CD4-positive, alpha-beta T cell treated with Interleukin-12 subunit alpha and Interleukin-12 subunit beta, for 1 hour (primary cell): ENCODE results near the gene SCGN.

Experiments used
- DNase-seq: peaks from one replicate; pipeline ENCODE4 v3.0.0-alpha.2; 2020

Gene SCGN

GRCh38 chr6:25641377-25641776 is 10.6 kb upstream of the SCGN start:
- DNase-seq: no peak

- no peak for DNase-seq
Observed at GRCh38 chr6:25641940-25642666, 9.9 kb upstream of the SCGN start.

DNA sequence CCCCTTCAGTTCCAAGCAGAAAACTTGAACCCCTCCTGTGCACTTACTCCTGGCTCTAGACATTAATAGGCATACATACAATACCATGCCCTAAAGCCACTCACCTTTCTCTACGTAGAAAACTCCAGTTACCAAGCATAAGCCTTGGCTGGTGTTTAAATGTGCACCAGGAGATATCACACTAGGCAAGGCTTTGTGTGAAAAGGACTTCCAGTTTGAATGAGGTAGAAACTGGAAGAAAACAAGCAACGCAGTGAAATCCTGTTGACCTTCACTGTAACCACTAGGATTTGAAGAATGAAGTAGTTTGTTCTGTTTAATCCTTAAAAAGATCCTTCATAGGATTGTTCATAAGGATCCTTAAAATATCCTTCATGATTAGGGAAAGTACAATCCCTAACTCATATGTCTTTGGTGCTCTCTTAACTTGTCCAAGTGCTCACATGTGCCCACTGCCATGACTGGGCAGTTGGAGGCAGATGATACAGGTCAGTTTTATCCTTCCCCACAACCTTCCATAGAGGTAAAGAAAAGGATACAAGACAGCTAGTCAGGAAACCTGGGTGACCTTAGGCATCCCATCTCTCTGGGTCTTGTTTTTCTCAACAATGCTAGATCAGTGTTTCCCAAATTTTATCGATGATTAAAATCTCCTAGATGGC is 9.2 kb upstream of the SCGN start:
- no peak for DNase-seq

DNA sequence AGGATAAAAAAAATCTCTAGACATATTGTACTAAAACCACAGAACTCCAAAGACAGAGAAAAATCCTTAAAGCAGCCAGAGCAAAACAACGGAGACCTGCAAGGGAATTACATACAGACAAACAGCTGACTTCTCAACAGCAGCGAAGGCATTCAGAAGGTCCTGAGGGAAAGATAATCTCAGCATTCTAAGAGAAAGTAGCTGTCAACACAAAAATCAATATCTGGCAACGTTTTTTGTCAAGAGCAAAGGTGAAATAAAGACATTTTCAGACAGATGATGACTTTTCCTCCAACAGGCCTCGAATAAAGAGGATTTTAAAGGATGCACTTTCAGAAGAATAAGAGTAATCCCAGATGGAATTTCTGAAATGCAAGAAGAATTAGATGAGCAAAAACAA is 6.1 kb upstream of the SCGN start:
- DNase-seq: no peak

- DNase-seq: no peak
Observed at GRCh38 chr6:25649611-25650010, 2.4 kb upstream of the SCGN start.

DNA sequence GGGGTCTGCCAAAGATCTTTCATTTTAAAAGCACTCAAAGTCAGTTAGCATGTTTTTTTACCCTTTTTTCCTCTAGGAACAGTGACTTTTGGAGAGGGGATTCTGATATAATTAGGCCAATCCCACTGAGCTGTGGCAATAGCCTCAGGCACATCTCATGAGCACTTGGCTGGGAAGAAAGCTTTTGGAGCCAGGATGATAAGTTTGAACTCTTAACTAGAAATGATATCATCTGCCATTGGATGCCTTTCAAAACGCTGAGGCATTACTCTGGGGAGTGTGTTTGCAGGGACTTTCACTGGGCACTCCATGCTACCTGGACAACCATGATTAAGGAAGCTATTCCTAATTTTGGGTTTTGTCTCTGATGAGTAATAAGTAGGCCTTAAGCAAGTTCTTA is 3.7 kb downstream of the SCGN start:
- no peak for DNase-seq

DNA sequence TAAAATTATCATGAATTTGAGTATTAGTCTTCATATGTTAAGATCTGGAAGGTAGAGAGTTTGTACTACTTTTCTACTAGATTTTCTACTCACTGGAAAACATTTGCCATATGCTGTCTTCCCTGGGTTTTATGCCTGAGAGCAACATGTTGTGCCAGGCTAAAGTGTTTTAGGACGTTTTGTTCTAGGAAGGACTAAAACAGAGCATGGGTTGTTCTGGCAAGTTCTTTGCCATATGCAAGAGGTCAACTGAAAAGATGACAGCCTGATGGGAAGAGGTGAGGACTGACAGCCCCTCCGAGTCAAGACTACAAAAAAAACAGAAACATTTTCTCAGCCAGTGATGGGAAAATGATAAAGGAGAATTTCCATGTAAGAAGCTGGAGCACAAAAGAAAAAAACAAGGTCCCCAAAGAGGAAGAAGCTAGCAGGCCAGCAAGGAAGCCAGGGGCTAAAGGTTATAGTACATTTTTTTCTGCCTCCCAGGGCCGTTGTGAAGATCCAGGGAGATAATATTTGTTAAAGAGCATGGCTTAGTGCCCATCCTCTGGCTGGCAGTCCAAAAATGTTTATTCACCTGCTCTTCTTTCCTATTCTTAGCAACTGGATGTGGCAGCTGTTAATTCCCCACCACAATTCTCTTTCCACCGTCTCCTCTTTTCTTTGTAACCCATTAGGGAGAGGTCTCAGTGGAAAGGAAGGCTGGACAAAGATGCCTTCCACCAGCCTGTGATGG is 7.8 kb downstream of the SCGN start:
- no peak for DNase-seq

DNA sequence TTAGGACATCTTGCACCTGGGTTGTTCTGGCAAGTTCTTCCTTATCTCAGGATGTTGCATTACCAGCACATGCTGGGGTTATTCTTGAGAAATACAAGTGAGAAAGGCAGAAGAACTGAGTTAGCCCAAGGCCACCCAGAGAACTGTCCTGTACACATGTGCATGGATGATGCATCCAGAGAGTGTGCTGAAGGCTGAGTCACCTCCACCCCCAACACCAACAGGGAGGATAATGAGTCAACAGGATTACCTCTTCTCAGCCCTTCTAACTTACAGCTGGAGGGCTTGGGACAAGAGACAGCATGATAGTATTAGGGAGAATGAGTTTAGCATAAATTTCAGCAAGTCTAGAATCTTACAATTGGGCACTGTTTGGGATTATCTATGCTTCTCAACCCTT is 8.5 kb downstream of the SCGN start:
- DNase-seq: no peak

GRCh38 chr6:25661129-25661779 is 9.2 kb downstream of the SCGN start:
- DNase-seq: no peak

- no peak for DNase-seq
Observed at GRCh38 chr6:25665455-25665854, 13.4 kb downstream of the SCGN start.

DNA sequence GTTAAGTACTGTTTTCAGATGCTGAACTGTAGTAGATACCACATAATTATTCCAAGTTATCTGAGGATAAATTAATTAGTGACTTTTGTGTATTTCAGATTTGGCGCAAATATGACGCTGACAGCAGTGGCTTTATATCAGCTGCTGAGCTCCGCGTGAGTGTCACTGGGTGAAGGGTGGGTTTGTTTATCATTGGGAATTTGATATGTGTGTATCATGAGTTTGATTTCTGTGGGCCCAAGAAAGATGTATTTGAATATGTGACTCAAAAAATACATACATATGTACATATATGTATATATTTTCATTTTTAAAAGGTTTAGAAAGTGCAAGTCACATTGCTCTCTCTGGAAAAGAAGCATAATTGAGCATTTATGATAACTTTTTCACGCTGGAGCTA is 17.4 kb downstream of the SCGN start:
- no peak for DNase-seq

DNA sequence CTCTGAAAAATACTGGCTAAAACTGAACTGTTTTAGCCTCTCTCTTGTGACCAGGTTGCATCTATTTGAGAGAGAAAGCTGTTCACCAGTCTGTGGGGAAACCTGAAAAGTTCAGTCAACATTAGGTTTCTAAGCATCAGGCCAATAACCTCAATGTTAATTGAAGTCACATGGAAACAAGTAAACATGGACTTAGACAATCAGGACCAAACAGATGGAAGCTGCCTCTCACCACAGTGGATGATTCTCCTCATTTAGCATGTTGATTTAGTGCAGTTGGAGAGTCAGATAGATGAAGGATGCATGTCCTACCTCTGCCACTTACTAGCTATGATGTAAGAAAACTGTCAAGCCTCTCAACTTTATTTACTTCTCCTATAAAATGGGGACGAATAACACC is 18.2 kb downstream of the SCGN start:
- DNase-seq: no peak

DNA sequence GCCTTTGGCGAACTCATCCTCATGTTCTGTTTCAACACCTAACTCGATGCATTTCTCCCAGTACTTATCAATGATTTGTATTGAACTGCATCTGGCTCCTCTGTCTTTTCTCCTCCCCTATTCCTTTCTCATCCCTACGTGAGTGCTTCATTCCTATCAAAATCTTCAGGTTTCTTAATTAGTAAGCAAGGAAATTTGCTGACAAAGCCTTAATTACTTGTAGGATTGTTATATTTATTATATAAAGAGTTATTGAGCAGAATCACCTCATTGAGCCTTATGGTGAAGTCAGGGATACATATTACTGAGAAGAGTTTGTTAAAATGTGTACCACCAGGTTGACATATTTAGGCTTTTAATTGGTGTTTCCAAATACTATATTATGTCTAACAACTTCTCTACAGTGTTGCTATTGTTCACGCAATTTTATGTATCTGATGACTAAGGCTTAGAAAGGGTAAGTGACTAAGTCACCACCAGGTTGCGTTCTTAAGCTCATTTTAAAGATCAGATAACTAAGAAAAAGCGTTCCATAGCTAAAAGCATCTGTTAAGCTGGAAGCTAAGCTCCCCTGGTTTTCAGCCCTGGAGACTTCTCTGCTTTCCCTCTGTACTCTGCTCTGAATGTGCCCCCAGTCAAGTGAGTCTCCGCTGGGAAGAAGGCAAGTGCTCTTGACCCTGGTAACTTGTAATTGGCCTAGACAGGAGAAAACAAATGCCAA is 18.9 kb downstream of the SCGN start:
- no peak for DNase-seq

DNA sequence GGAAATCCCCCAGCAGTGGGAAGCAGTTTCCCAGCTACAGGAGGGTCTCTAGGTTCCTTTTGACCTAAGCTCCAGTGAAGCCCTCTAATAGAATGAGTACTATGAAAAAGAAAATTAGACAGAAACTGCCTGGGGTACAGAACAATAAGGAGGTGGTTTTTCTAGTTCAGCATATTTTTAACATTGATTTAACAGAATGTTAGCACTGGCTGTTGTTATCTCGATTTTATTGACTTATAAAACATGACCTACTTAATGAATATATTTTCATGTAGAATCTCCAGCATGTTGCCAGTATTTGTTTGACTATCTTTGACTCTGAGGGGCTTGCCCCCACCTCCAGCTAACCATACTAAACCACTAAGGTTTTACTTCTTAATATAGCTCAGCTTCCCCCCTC is 19.6 kb downstream of the SCGN start:
- no peak for DNase-seq

DNA sequence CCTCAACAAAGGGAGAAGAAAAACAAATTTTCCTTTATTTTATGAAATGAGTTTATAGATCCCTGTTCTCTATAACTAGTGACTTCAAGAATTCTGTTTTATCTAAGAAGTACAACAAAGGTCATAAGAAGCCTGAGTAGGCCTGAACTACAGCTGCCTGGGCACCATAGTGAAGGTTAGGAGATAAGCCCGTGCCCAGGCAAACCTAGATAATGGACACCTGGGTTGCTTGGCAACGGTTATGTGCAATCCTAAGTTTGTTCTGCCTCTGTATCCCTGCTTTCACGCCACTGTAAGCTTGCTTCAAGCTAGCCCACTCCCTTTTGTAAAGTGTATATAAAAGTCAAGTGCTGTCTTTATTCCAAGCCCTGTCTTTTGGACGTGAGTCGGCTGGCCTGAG is 23.2 kb downstream of the SCGN start:
- DNase-seq: no peak

DNA sequence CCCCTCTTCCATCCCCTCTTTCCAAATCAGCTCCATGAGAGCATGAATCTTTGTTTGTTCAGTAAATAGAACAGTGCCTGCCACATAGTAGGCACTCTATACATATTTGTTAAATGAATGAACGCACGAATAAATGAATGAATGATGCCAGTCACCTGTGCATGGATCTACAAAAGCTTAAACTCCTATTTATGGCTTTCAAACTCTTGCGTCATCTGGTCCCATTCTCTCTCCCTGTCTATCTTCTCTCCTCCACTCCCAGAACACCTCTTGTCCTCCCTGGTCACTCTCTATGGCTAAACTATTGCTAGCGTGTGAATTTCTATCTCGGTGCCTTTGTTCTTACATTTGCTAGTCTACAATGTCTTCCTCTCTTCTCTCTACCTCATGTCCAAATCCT is 24.8 kb downstream of the SCGN start:
- DNase-seq: no peak

GRCh38 chr6:25681848-25682247 is 29.8 kb downstream of the SCGN start:
- no peak for DNase-seq

- DNase-seq: no peak
Observed at GRCh38 chr6:25682324-25682723, 30.3 kb downstream of the SCGN start.

DNA sequence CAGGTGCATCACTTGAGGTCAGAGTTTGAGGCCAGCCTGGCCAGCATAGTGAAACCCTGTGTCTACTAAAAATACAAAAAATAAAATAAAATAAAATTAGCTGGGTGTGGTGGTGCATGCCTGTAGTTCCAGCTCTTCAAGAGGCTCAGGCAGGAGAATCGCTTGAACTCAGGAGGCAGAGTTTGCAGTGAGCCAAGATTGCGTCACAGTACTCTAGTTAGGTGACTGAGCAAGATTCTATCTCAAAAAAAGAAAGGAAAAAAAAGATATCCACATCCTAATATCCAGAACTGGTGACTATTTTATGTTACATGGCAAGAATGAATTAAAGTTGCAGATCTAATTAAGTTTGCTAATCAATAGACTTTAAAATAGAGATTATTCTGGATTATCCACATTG is 32.5 kb downstream of the SCGN start:
- DNase-seq: no peak

- no peak for DNase-seq
Observed at GRCh38 chr6:25685251-25685650, 33.2 kb downstream of the SCGN start.

GRCh38 chr6:25685896-25686295 is 33.9 kb downstream of the SCGN start:
- DNase-seq: no peak

DNA sequence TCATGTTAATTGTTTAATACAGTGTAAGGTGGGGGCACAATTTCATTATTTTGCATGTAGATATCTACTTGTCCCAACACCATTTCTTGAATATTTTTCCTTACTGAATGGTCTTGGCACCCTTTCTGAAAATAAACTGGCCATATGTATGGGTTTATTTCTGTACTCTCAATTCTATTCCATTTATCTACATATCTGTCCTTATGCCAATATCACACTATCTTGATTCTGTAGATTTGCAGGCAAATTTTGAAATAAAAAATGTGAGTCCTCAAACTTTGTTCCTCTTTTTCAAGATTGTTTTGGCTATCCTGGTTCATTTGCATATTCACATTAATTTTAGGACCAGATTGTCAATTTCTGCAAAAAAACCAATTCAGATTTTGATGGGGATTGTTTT is 34.8 kb downstream of the SCGN start:
- DNase-seq: no peak

- DNase-seq: no peak
Observed at GRCh38 chr6:25689966-25690365, 38.0 kb downstream of the SCGN start.
